Lower leg skin (tissue), 4 donors: ENCODE results near the gene RALGDS. TPM values are rescaled to one million over a fixed set of nuclear protein-coding genes. Genes with fewer than 3 reads are reported as not detected.
"Not testable (repeated sequence)": the region's sequence is repeated elsewhere in the genome, so short reads cannot be mapped to it uniquely, and the experiment has no call there.

Source experiments
- DNase-seq, 2 donors: peaks; one replicate each; pipeline ENCODE4 v3.0.0-alpha.2; 2019; ENCODE audit warnings: low spot score in 2 of 2
- H3K4me3 ChIP-seq: fragments of 200-600 bp; sonication (generic); 2 replicates; pipeline ENCODE4 v1.5.1; 2017; ENCODE audit warnings: mild to moderate bottlenecking, low read depth; ENCODE audit not compliant: poor library complexity, severe bottlenecking
- POLR2A ChIP-seq, 2 donors: fragments of 450-650 bp; IDR thresholded peaks; one replicate each; pipeline ENCODE4 v1.6.1; 2016 to 2017; ENCODE audit warnings: antibody characterized with exemption in 2 of 2, mild to moderate bottlenecking in 1 of 2, moderate library complexity in 1 of 2
- WGBS, 2 donors: methylation state at CpG; one replicate each; pipeline ENCODE4 v1.1.5; 2018; 5-methylcytosine and 5-hydroxymethylcytosine counted together
- intact Hi-C: fragments of 100-400 bp; cut with DNase I; formaldehyde crosslinking; loops from one replicate; pipeline ENCODE4 v1.15.0; 2023; ENCODE audit warnings: low total_unique reads
- total RNA-seq, 4 donors: library from RNA; depleted of rRNA; stranded (reverse); fragments of >200 nt; gene quantifications; one replicate each; pipeline ENCODE4 v1.1.0, GENCODE V29; 2016
- TF ChIP-seq, protein P1 (sequence below), 3 donors: fragments of 450-650 bp; IDR thresholded peaks; one replicate each; pipeline ENCODE4 v1.5.1; 2016; ENCODE audit warnings: antibody characterized with exemption in 3 of 3, mild to moderate bottlenecking in 3 of 3, moderate library complexity in 2 of 3

RALGDS gene
- total RNA-seq, 4 donors from 2014 or later, result 95.0 to 176 (median 123) TPM

- intact Hi-C loops, result no loop called here
- no peak for TF ChIP-seq POLR2A (IDR thresholded peaks at IDR 0.05)
- TF ChIP-seq, protein P1, sequence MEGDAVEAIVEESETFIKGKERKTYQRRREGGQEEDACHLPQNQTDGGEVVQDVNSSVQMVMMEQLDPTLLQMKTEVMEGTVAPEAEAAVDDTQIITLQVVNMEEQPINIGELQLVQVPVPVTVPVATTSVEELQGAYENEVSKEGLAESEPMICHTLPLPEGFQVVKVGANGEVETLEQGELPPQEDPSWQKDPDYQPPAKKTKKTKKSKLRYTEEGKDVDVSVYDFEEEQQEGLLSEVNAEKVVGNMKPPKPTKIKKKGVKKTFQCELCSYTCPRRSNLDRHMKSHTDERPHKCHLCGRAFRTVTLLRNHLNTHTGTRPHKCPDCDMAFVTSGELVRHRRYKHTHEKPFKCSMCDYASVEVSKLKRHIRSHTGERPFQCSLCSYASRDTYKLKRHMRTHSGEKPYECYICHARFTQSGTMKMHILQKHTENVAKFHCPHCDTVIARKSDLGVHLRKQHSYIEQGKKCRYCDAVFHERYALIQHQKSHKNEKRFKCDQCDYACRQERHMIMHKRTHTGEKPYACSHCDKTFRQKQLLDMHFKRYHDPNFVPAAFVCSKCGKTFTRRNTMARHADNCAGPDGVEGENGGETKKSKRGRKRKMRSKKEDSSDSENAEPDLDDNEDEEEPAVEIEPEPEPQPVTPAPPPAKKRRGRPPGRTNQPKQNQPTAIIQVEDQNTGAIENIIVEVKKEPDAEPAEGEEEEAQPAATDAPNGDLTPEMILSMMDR (IDR thresholded peaks at IDR 0.05), result no peak
- H3K4me3 ChIP-seq, result no peak overlapping the region
- no peak for DNase-seq
- whole genome bisulfite sequencing, 2 donors, result 87 to 93% methylated on average over 10 of the region's 10 CpGs
Measured at GRCh38 chr9:133088146-133088750, 32.8 kb downstream of the RALGDS start.

DNA sequence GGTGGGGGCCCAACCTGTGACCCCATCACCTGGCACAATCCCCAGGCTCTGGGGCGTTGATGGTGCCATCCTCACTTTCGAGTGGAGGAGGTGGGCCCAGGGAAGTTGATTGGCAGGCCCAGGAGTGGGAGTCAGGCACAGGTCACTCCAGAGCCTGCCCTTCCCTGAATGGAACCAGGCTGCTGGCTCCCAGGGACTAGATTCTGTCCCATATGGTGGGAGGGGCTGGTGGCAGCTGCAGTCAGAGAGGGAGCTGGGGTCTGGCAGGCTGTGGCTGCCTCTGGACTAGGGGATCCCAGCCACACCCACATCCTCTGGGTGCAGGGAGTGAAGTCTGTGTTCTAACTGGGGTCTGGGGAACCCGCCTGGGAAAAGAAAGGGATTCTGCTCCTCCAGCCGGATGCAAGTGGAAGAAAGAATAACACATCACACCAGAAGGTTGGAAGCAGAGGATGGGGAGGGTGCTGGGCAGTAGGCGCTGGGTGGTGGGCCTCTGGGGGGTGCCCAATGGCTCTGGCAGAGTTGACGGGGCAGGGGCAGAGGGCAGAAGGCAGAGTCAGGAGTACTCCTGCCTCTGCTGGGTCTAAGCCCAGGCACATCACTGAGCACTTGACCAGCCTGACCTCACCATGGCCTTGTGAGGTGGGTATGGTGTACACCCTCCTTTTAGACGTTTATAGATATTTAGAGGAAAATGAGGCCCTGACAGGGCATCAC is 33.5 kb downstream of the RALGDS start:
- intact Hi-C loops, result no loop called here
- DNase-seq, result no peak
- no peak overlapping the region for H3K4me3 ChIP-seq
- WGBS, 2 donors, result 64% methylated on average over 7 of the region's 7 CpGs
- TF ChIP-seq, protein P1 (IDR thresholded peaks at IDR 0.05), result no peak
- no peak for TF ChIP-seq POLR2A (IDR thresholded peaks at IDR 0.05)

DNA sequence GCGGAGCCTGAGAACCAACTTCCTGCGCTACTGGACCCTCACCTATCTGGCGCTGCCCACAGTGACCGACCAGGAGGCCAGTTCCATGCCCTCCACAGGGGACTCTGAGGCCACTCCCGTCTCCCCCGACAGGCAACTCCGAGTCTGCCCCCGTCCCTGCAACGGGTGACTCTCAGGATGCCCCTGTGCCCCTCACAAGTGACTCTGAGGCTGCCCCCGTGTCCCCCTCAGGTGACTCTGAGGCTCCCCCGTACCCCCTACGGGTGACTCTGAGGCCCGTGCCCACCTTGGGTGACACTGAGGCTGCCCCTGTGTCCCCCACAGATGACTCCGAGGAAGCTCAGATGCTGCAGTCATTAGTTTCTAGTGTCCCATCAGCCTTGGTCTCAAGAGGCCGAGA is 34.1 kb downstream of the RALGDS start:
- TF ChIP-seq POLR2A (IDR thresholded peaks at IDR 0.05), result no peak
- TF ChIP-seq, protein P1 (IDR thresholded peaks at IDR 0.05), result no peak
- intact Hi-C loops, result no loop called here
- DNase-seq, result no peak
- no peak overlapping the region for H3K4me3 ChIP-seq
- WGBS, 2 donors, result 81 to 82% methylated on average over 15 of the region's 15 CpGs

GRCh38 chr9:133086212-133086860 is 34.7 kb downstream of the RALGDS start:
- DNase-seq, H3K4me3 ChIP-seq, intact Hi-C loops: not testable (repeated sequence)
- WGBS, 2 donors, result 86 to 87% methylated on average over 6 to 10 of the region's 17 CpGs

GRCh38 chr9:133083688-133084087 is 37.4 kb downstream of the RALGDS start:
- intact Hi-C loops, result not testable (repeated sequence)
- 42 to 70% methylated on average over 2 to 9 of the region's 9 CpGs for WGBS, 2 donors

GRCh38 chr9:133081957-133082644 is 38.9 kb downstream of the RALGDS start:
- H3K4me3 ChIP-seq, DNase-seq, intact Hi-C loops: not testable (repeated sequence)
- 73 to 88% methylated on average over 5 to 7 of the region's 12 CpGs for WGBS, 2 donors

More at GRCh38 chr9:133083688-133084087, 37.4 kb downstream of the RALGDS start:
- H3K4me3 ChIP-seq, DNase-seq: not testable (repeated sequence)

- H3K4me3 ChIP-seq, intact Hi-C loops, DNase-seq: not testable (repeated sequence)
- WGBS, 2 donors, result 83 to 92% methylated on average over 10 of the region's 18 CpGs
Measured at GRCh38 chr9:133080786-133081779, 40.0 kb downstream of the RALGDS start.
